ENCODE results near the gene ETFBKMT.

DNA sequence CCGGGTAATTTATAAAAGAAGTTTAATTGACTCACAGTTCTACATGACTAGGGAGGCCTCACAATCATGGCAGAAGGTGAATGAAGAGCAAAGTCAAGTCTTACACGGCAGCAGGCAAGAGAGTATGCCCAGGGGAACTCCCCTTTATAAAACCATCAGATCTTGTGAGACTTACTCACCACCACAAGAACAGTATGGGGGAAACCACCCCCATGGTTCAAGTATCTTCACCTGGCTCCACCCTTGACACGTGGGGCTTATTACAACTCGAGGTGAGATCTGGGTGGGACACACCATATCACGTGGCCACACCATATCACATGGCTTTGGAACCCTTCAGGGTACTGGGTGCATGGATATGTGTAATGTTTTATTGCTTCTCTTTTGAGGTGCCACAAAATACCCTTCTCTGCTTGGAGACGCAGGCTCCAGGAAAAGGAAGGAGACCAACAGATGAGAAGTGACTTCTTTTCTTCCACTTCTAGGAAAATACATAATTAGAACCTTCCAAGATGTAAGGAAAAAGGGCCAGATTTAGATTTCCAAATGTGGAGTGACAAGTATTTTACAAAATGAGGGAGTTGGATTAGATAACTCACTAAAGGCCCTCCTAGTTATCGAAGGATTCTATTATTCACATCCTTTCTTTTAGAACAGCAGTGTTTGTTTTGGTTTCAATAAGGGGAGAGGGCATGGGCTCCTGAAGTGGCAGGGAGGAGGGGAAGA is 33.1 kb upstream of the ETFBKMT start:
- TF ChIP-seq, protein P1, sequence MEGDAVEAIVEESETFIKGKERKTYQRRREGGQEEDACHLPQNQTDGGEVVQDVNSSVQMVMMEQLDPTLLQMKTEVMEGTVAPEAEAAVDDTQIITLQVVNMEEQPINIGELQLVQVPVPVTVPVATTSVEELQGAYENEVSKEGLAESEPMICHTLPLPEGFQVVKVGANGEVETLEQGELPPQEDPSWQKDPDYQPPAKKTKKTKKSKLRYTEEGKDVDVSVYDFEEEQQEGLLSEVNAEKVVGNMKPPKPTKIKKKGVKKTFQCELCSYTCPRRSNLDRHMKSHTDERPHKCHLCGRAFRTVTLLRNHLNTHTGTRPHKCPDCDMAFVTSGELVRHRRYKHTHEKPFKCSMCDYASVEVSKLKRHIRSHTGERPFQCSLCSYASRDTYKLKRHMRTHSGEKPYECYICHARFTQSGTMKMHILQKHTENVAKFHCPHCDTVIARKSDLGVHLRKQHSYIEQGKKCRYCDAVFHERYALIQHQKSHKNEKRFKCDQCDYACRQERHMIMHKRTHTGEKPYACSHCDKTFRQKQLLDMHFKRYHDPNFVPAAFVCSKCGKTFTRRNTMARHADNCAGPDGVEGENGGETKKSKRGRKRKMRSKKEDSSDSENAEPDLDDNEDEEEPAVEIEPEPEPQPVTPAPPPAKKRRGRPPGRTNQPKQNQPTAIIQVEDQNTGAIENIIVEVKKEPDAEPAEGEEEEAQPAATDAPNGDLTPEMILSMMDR (conservative IDR thresholded peaks at IDR 0.05; ENCODE audit: low read depth, low read length): no peak
- TF ChIP-seq EZH2phosphoT487 (IDR thresholded peaks at IDR 0.05; ENCODE audit: borderline replicate concordance, low read length): no peak
